ENCODE results near the gene E2F4. TPM values are rescaled to one million over a fixed set of nuclear protein-coding genes. Genes with fewer than 3 reads are reported as not detected.

Gene E2F4
- total and polyA plus RNA-seq, 2 of the 13 experiments (the other 11 are each of a cell fraction or from before 2014, with no cell fraction given): 84.8 to 91.2 TPM

DNA sequence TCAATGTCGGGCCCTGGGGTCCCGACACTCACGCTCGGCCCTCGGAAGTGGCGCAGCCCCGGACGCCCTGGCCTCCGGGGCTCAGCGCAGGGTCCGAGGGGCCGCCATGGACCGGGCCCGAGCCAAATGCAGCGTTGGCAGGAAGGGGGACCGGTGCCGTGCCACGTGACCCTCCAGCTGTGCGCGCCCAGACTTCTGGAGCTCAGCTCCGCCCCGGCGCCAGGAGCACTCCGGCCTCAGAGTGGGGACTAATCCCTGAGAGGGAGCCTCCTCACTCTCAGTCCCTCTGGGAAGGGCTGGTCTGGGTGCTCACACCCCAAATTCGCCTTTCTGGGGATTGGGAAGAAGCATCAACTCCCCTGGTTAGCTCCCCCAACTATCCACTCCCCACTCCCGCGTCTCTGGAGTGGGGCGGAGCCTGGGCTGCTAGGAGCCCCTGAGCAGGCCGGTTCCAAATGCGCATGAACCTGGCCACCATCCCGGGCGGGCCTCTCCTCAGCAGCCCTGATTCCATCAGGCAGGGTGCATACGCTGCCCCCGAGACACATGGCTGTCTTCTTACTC is 41.0 kb upstream of the E2F4 start, which contains the start of gene B3GNT9 (continued):
- TF ChIP-seq, protein P1, sequence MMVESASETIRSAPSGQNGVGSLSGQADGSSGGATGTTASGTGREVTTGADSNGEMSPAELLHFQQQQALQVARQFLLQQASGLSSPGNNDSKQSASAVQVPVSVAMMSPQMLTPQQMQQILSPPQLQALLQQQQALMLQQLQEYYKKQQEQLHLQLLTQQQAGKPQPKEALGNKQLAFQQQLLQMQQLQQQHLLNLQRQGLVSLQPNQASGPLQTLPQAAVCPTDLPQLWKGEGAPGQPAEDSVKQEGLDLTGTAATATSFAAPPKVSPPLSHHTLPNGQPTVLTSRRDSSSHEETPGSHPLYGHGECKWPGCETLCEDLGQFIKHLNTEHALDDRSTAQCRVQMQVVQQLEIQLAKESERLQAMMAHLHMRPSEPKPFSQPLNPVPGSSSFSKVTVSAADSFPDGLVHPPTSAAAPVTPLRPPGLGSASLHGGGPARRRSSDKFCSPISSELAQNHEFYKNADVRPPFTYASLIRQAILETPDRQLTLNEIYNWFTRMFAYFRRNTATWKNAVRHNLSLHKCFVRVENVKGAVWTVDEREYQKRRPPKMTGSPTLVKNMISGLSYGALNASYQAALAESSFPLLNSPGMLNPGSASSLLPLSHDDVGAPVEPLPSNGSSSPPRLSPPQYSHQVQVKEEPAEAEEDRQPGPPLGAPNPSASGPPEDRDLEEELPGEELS (CRISPR knock-in tag; IDR thresholded peaks at IDR 0.05): no peak; the same call in 1 of the 2 replicates
- TF ChIP-seq MED1 (CRISPR knock-in tag; IDR thresholded peaks at IDR 0.05) (peak; percentile 8; the same call in 1 of the 2 replicates), EEA1 (CRISPR knock-in tag; IDR thresholded peaks at IDR 0.05; ENCODE audit: borderline replicate concordance) (peak; percentile 54; the same call in 1 of the 2 replicates), YEATS4 (CRISPR knock-in tag; IDR thresholded peaks at IDR 0.05; ENCODE audit: borderline replicate concordance) (peak; percentile 90), JUND (CRISPR knock-in tag; IDR thresholded peaks at IDR 0.05) (no peak), HDAC6 (IDR thresholded peaks at IDR 0.05; ENCODE audit: low read depth, low read length) (no peak), CHCHD3 (CRISPR knock-in tag; IDR thresholded peaks at IDR 0.05) (0 out of 2 replicates have a peak, but pooled peaks have one; percentile 63), ZNF138 (CRISPR knock-in tag; IDR thresholded peaks at IDR 0.05; ENCODE audit: low read depth) (peak; percentile 71; the same call in 1 of the 2 replicates), ZNF232 (CRISPR knock-in tag; IDR thresholded peaks at IDR 0.05; ENCODE audit: borderline replicate concordance) (peak; percentile 82; the same call in 1 of the 2 replicates), SKI (IDR thresholded peaks at IDR 0.05; ENCODE audit: partially characterized antibody) (no peak), ZFP90 (CRISPR knock-in tag; IDR thresholded peaks at IDR 0.05; ENCODE audit: borderline replicate concordance) (no peak), CEBPG (CRISPR knock-in tag; IDR thresholded peaks at IDR 0.05) (no peak), PHB2 (IDR thresholded peaks at IDR 0.05; ENCODE audit: partially characterized antibody) (no peak), TBL1XR1 (IDR thresholded peaks at IDR 0.05; ENCODE audit: borderline replicate concordance, low read length, partially characterized antibody) (no peak), TEAD2 (CRISPR knock-in tag; IDR thresholded peaks at IDR 0.05) (no peak), HMG20A (CRISPR knock-in tag; IDR thresholded peaks at IDR 0.05; ENCODE audit: borderline replicate concordance) (no peak)
- TF ChIP-seq, protein P2, sequence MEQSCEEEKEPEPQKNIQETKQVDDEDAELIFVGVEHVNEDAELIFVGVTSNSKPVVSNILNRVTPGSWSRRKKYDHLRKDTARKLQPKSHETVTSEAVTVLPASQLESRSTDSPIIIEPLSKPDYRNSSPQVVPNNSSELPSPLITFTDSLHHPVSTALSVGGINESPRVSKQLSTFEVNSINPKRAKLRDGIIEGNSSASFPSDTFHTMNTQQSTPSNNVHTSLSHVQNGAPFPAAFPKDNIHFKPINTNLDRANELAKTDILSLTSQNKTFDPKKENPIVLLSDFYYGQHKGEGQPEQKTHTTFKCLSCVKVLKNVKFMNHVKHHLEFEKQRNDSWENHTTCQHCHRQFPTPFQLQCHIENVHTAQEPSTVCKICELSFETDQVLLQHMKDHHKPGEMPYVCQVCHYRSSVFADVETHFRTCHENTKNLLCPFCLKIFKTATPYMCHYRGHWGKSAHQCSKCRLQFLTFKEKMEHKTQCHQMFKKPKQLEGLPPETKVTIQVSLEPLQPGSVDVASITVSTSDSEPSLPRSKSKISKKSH (CRISPR knock-in tag; IDR thresholded peaks at IDR 0.05; ENCODE audit: borderline replicate concordance): no peak
- TF ChIP-seq, protein P3, sequence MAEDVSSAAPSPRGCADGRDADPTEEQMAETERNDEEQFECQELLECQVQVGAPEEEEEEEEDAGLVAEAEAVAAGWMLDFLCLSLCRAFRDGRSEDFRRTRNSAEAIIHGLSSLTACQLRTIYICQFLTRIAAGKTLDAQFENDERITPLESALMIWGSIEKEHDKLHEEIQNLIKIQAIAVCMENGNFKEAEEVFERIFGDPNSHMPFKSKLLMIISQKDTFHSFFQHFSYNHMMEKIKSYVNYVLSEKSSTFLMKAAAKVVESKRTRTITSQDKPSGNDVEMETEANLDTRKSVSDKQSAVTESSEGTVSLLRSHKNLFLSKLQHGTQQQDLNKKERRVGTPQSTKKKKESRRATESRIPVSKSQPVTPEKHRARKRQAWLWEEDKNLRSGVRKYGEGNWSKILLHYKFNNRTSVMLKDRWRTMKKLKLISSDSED (CRISPR knock-in tag; IDR thresholded peaks at IDR 0.05): no peak
- TF ChIP-seq, protein P4, sequence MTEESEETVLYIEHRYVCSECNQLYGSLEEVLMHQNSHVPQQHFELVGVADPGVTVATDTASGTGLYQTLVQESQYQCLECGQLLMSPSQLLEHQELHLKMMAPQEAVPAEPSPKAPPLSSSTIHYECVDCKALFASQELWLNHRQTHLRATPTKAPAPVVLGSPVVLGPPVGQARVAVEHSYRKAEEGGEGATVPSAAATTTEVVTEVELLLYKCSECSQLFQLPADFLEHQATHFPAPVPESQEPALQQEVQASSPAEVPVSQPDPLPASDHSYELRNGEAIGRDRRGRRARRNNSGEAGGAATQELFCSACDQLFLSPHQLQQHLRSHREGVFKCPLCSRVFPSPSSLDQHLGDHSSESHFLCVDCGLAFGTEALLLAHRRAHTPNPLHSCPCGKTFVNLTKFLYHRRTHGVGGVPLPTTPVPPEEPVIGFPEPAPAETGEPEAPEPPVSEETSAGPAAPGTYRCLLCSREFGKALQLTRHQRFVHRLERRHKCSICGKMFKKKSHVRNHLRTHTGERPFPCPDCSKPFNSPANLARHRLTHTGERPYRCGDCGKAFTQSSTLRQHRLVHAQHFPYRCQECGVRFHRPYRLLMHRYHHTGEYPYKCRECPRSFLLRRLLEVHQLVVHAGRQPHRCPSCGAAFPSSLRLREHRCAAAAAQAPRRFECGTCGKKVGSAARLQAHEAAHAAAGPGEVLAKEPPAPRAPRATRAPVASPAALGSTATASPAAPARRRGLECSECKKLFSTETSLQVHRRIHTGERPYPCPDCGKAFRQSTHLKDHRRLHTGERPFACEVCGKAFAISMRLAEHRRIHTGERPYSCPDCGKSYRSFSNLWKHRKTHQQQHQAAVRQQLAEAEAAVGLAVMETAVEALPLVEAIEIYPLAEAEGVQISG (CRISPR knock-in tag; IDR thresholded peaks at IDR 0.05): 0 out of 2 replicates have a peak, but pooled peaks have one; percentile 22
